ENCODE results near the gene EXOC3L4.

DNA sequence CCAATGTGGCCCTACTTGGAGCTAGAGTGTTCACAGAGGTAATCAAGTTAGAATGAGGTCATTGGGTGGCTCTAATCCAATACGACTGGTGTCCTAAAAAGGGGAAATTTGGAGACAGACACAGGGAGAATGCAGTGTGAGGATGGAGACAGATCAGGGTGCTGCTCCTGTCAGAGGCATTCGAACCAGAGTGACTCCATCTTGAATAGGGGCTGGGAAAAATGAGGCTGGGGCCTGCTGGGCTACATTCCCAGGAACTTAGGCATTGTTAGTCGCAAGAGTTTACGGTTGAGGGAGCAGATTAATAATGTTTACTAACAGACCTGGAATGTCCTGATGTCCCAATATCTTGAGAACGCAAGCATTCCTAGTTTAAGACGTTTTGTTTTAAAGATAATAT lies 49.0 kb downstream of the EXOC3L4 start:
- TF ChIP-seq, protein P1, sequence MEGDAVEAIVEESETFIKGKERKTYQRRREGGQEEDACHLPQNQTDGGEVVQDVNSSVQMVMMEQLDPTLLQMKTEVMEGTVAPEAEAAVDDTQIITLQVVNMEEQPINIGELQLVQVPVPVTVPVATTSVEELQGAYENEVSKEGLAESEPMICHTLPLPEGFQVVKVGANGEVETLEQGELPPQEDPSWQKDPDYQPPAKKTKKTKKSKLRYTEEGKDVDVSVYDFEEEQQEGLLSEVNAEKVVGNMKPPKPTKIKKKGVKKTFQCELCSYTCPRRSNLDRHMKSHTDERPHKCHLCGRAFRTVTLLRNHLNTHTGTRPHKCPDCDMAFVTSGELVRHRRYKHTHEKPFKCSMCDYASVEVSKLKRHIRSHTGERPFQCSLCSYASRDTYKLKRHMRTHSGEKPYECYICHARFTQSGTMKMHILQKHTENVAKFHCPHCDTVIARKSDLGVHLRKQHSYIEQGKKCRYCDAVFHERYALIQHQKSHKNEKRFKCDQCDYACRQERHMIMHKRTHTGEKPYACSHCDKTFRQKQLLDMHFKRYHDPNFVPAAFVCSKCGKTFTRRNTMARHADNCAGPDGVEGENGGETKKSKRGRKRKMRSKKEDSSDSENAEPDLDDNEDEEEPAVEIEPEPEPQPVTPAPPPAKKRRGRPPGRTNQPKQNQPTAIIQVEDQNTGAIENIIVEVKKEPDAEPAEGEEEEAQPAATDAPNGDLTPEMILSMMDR (conservative IDR thresholded peaks at IDR 0.05 in 1 of 2, IDR thresholded peaks at IDR 0.05 in 1 of 2; ENCODE audit: low read depth in 1 of 2, low read length in 2 of 2), result no peak
- no peak for TF ChIP-seq EZH2 (IDR thresholded peaks at IDR 0.05; ENCODE audit: low read length, missing control alignments)
